DND-41 (cell line): ENCODE measurements around the gene MAP7.

Experiments
- CTCF ChIP-seq: IDR thresholded peaks from 2 replicates; pipeline ENCODE4 v1.5.1; 2012; ENCODE audit warnings: borderline replicate concordance, low read length, moderate library complexity, mild to moderate bottlenecking; ENCODE audit not compliant: poor library complexity, severe bottlenecking; ENCODE audit errors: extremely low read depth
- EZH2 ChIP-seq: IDR thresholded peaks from 3 replicates; pipeline ENCODE4 v1.6.1; 2012; ENCODE audit warnings: borderline replicate concordance, low read depth, mild to moderate bottlenecking, moderate library complexity, low read length, inconsistent platforms; ENCODE audit not compliant: severe bottlenecking

- TF ChIP-seq CTCF, result no peak
- no peak for TF ChIP-seq EZH2
Measured at GRCh38 chr6:136511926-136512325, 38.3 kb downstream of the MAP7 start.
